Right cardiac atrium (tissue), 5 donors: ENCODE results near the gene EVC2. TPM values are rescaled to one million over a fixed set of nuclear protein-coding genes. Genes with fewer than 3 reads are reported as not detected.

Source experiments
- ATAC-seq, 2 donors: fragments of 200-7000 bp; cut with Tn5 transposase; one replicate each; pipeline versions ENCODE4 v1.8.0 to v1.9.1; 2020; ENCODE audit warnings: moderate library complexity in 2 of 2, mild to moderate bottlenecking in 1 of 2
- DNase-seq, 3 donors: peaks; one replicate each; pipeline ENCODE4 v3.0.0-alpha.2; 2020
- H3K27ac ChIP-seq: one replicate; pipeline ENCODE4 v1.5.1; 2013; ENCODE audit warnings: mild to moderate bottlenecking, low read length, control low read depth, moderate library complexity
- H3K27me3 ChIP-seq: one replicate; pipeline ENCODE4 v1.6.1; 2013; ENCODE audit not compliant: control insufficient read depth, insufficient read depth
- H3K4me1 ChIP-seq: one replicate; pipeline ENCODE4 v1.6.1; 2013; ENCODE audit warnings: low read length; ENCODE audit not compliant: control insufficient read depth, insufficient read depth
- H3K4me3 ChIP-seq: one replicate; pipeline ENCODE4 v1.5.1; 2013; ENCODE audit warnings: low read length, control low read depth
- H3K9me3 ChIP-seq: one replicate; pipeline ENCODE4 v1.6.1; 2013; ENCODE audit warnings: low read length; ENCODE audit not compliant: control insufficient read depth
- WGBS: extraction: QIAGEN DNeasy Blood & Tissue Kit; methylation state at CpG from one replicate; pipeline ENCODE4 v1.1.7; 2013; 5-methylcytosine and 5-hydroxymethylcytosine counted together
- intact Hi-C, 4 donors: fragments of 100-400 bp; cut with DNase I; formaldehyde crosslinking; loops; one replicate each; pipeline versions ENCODE4 v1.11.0 to v1.14.0; 2022 to 2023
- polyA plus RNA-seq: library from polyadenylated mRNA; stranded (reverse); fragments of 200-250 nt; gene quantifications from one replicate; pipeline ENCODE4 v1.2.3, GENCODE V29; 2013
- total RNA-seq, 4 donors: library from RNA; stranded (reverse); fragmentation: NEBNext Ultra II Directional; extraction: Animal tissue kit (Norgen Biotek cat#: 25700); gene quantifications; one replicate each; pipeline ENCODE4 v1.2.1, GENCODE V29; 2021
- donor health status: healthy with polysubstance abuse.
- donor health status: DM: no; HTN: yes; CAD: no.
- donor health status: DM: no; HTN: no; CAD: no.
- donor health status: DM: no; HTN: yes; CAD: no; lungs with severe emphysema.
- donor health status: DM: yes; HTN: yes; CAD: no.

EVC2 gene
- total and polyA plus RNA-seq, 5 donors, result 2.0 to 3.5 (median 3.0) TPM

DNA sequence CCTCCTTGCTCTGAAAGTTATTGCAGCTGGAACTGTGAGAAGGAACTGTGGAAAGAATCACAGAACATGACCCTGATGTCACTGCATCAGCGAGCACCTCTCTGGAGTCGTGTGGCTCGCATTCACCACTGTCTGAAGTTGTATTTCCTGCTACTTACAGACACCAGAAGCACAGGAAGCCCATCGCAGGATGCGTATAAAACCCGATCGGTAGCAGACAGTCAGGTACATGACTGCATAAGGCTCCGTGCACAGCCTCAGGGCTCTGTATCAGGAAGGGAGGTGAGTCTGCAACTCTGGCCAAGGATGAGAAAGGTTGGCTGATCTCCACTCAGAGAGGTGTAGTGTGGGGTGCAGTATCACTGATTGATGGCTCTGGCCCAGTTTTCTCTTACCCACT is 134.4 kb downstream of the EVC2 start:
- Histone ChIP-seq H3K4me1 (no peaks in the 10 kb centered on the region), H3K27ac (no peak overlapping the region), H3K27me3 (no peaks in the 10 kb centered on the region), H3K4me3 (no peak overlapping the region), H3K9me3 (no peaks in the 10 kb centered on the region)
- ATAC-seq (no peak), DNase-seq (no peak)
- WGBS, result 65% methylated on average over 8 of the region's 8 CpGs
- intact Hi-C loops, result no loop called here

DNA sequence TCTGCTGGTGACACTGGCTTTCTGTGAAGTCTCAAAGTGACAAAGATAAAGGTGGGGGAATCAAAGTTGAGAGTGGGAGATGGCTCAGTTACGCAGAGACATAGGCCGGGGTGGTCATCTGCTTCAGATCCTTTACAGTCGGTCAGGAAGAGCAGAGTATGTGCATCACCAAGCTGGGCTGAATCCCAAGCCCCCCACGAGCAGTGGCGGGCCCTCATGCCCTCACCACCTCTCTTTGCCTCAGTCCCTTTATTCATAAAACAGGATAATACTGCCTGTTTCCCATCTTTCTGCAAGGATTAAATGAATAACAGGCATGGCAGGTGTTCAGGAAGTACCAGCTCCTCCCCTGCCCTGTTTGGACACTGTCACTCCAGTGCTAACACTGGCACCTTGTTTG is 135.6 kb downstream of the EVC2 start:
- ATAC-seq (no peak), DNase-seq (no peak)
- Histone ChIP-seq H3K9me3 (no peaks in the 10 kb centered on the region), H3K4me3 (no peak overlapping the region), H3K27ac (no peak overlapping the region), H3K27me3 (no peaks in the 10 kb centered on the region), H3K4me1 (no peaks in the 10 kb centered on the region)
- 94% methylated on average over 5 of the region's 5 CpGs for WGBS
- intact Hi-C loops, result no loop called here

DNA sequence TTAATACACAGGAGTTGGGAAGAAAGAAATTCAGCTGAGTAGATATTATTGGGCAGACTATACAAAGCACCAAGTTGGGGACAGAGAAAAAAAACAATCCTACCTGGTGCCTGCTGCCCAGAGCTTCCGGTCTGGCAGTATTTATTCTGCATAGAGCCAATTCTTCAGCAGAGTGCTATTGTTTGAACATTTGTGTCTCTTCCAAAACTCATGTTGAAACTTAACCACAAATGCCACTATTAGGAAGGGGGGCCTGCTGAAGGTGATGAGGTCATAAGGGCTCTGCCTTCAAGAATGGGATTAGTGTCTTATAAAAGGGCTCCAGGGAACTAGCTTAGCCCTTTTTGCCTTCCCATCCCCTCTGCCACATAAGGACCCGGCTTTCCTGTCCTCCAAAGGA is 136.2 kb downstream of the EVC2 start:
- Histone ChIP-seq H3K27ac (no peak overlapping the region), H3K4me1 (no peaks in the 10 kb centered on the region), H3K27me3 (no peaks in the 10 kb centered on the region), H3K9me3 (no peaks in the 10 kb centered on the region), H3K4me3 (no peak overlapping the region)
- WGBS, result 85% methylated on average over 2 of the region's 2 CpGs
- DNase-seq, result no peak
- intact Hi-C loops, result no loop called here
- ATAC-seq, result no peak

DNA sequence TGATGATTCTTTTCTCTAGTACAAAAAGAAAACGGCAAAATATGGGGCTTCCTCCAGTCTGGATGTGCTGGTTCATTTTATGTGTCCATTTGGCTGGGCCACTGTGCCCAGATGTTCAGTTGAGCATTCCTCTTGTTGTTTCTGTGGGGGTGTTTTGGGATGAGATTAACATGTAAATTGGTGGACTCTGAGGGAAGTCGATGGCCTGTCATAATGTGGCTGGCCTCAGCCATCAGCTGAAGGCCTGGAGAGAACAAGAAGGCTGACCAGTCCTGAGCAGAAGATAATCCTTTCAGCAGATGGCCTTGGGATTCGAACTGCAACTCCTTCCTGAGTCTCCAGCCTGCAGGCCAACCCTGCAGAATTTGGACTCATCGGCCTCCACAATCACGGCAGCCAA is 136.7 kb downstream of the EVC2 start:
- Histone ChIP-seq H3K27ac (no peak overlapping the region), H3K4me1 (no peaks in the 10 kb centered on the region), H3K4me3 (no peak overlapping the region), H3K9me3 (no peaks in the 10 kb centered on the region), H3K27me3 (no peaks in the 10 kb centered on the region)
- ATAC-seq (no peak), DNase-seq (no peak)
- intact Hi-C loops, result no loop called here
- 83% methylated on average over 5 of the region's 5 CpGs for WGBS

DNA sequence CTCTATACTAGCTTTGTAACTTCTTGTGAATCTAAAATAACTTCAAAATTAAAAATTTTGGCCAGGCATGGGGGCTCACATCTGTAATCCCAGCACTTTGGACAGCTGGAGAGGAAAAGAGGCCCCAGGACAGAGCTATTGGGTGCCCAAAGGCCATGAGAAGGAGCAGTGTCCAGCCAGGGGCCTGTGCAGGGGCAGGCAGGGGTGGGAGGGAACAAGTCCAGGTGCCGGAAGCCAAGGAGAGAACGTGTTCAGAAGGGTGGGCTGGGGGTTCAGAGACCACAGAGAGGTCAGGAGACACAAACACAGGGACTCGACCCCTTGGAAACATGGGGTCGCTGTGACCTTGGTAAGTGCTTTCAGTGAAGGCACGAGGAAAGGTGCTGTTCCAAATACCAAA is 138.9 kb downstream of the EVC2 start:
- Histone ChIP-seq H3K27me3 (no peaks in the 10 kb centered on the region), H3K9me3 (no peaks in the 10 kb centered on the region), H3K27ac (no peak overlapping the region), H3K4me3 (no peak overlapping the region), H3K4me1 (no peaks in the 10 kb centered on the region)
- ATAC-seq (no peak), DNase-seq (no peak)
- 93% methylated on average over 5 of the region's 5 CpGs for WGBS
- intact Hi-C loops, result no loop called here

DNA sequence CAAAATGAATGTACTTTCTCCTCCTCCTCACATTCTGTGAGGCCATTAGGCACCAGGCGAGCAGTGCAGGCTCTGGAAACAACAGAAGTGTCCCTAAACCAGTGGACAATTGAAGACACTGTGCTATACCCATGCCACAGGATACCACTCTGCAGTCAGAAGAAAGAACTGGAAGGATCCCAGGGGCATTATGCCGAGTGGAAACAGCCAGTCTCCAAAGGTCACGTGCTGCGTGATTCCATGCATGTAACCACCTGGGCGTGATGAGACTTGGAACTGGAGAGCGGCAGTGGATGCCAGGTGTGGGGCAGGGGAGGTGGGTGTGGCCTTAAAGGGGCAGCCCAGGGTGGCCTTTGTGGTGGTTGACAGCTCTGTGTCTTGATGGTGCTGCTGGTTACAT is 139.4 kb downstream of the EVC2 start:
- DNase-seq (no peak), ATAC-seq (no peak)
- Histone ChIP-seq H3K4me1 (no peaks in the 10 kb centered on the region), H3K9me3 (no peaks in the 10 kb centered on the region), H3K27ac (no peak overlapping the region), H3K27me3 (no peaks in the 10 kb centered on the region), H3K4me3 (no peak overlapping the region)
- intact Hi-C loops, result no loop called here
- WGBS, result 89% methylated on average over 6 of the region's 6 CpGs

DNA sequence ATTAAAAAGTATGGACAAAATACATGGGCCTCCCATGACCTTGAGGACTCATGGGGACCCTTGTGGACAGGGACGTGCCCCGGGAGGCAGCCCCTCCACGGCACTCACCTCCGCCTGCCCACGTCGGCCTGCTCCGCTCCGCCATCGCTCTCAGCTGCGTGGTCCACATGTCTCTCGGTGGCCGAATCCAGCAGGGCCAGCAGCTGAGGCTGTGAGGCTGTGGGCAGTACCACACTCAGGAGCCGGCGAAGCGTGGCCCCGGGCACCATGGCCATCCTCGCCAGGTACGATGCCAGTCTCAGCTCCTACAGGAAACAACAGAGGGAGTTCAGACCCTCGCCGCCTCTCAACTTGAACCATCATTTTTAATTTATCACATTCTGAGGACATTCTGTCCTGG is 140.0 kb downstream of the EVC2 start:
- DNase-seq (no peak), ATAC-seq (no peak)
- H3K27me3 ChIP-seq, result no peaks in the 10 kb centered on the region
- no peak overlapping the region for H3K4me3 ChIP-seq
- intact Hi-C loops, result no loop called here
- WGBS, result 92% methylated on average over 20 of the region's 20 CpGs
- H3K27ac ChIP-seq, result no peak overlapping the region
- H3K4me1 ChIP-seq, result no peaks in the 10 kb centered on the region
- H3K9me3 ChIP-seq, result no peaks in the 10 kb centered on the region

DNA sequence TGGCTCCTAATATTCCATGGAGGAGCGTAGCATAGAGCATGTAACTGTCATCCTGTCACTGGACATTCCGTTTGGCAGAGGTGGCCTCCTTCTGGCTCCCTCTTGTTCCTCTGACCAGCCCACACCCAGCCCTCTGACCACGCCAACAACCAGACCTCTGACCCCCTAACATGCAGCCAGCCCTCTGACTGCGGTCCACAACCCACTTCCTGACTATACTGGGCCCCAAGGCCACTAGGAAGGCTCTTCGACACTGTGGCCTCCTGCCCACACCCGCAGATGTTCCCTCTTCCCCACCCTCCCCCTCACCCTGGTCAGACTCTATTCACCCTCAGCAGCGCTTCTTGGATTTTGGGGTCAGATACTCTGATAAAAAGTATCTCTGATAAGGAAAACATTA is 141.4 kb downstream of the EVC2 start:
- no peak for ATAC-seq

DNA sequence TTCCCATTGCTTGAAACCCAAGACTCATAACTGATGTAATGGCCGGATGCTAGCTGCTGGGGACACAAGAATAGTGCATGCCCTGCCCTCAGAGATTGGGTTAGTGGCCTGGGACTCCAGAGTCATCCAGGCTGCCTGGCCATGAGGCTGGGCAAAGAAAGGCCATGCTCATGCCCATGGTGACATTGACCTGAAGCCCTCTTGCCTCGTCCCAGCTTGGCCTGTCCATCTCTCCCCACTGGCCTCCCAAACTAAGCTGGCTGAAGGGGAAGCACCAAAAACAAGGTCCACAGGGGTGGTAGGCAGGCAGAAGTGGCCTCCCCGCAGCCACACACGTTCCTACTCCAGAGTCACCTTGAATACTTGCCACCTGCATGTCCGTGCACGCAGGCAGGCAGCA is 141.8 kb downstream of the EVC2 start:
- Histone ChIP-seq H3K4me3 (no peak overlapping the region), H3K27ac (no peak overlapping the region), H3K27me3 (no peaks in the 10 kb centered on the region), H3K9me3 (no peaks in the 10 kb centered on the region), H3K4me1 (no peaks in the 10 kb centered on the region)
- intact Hi-C loops, result no loop called here
- ATAC-seq (no peak), DNase-seq (no peak)
- WGBS, result 95% methylated on average over 6 of the region's 6 CpGs

More for the DNA sequence above, 141.4 kb downstream of the EVC2 start:
- H3K9me3 ChIP-seq, result no peaks in the 10 kb centered on the region
- DNase-seq, result no peak
- intact Hi-C loops, result no loop called here
- no peak overlapping the region for H3K27ac ChIP-seq
- no peak overlapping the region for H3K4me3 ChIP-seq
- 86% methylated on average over 7 of the region's 7 CpGs for WGBS
- no peaks in the 10 kb centered on the region for H3K4me1 ChIP-seq
- no peaks in the 10 kb centered on the region for H3K27me3 ChIP-seq

DNA sequence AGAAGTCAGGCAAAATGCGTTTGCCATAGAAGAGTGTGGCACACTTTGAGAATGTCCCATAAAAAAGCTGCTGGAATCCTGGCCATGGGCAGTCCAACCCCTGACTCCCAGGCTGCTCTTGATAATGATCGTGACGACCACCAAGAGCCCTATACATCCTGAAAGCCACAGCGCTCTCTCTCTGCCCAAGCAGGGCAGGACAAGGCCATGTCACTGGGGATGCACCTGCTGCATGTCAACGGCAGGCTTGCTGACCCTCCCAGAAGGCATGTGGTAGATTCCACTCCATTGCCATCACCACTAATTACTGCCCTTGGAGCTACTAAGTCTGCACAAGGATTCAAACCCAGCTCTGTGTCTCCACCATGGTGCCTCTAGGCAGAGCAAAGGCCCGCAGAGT is 144.5 kb downstream of the EVC2 start:
- ATAC-seq (no peak), DNase-seq (no peak)
- intact Hi-C loops, result no loop called here
- H3K4me3 ChIP-seq, result no peak overlapping the region
- 94% methylated on average over 6 of the region's 6 CpGs for WGBS
- H3K27ac ChIP-seq, result no peak overlapping the region
- no peaks in the 10 kb centered on the region for H3K4me1 ChIP-seq
- no peaks in the 10 kb centered on the region for H3K27me3 ChIP-seq
- no peaks in the 10 kb centered on the region for H3K9me3 ChIP-seq

DNA sequence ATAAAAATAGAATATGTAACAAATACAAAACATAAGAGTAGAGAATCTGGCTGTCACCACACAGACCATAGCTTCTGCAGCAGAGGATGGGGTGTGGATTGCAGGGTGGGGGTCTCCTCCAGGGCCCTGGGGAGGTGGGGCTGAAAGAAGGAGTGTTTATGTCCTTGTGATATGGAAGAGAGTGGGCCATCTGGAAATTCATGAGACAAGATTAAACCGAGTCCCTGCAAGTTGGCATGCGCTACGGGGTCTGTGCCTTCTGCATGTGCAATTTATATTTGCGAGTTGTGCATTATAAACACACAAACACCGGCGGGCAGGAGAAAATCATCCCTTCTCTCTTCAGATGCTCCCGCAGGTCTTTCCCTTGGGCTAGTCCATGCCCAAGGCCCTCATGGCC is 145.9 kb downstream of the EVC2 start:
- Histone ChIP-seq H3K4me1 (no peaks in the 10 kb centered on the region), H3K4me3 (no peak overlapping the region), H3K27me3 (no peaks in the 10 kb centered on the region), H3K9me3 (no peaks in the 10 kb centered on the region), H3K27ac (no peak overlapping the region)
- 92% methylated on average over 7 of the region's 7 CpGs for WGBS
- DNase-seq (no peak), ATAC-seq (no peak)
- intact Hi-C loops, result no loop called here

DNA sequence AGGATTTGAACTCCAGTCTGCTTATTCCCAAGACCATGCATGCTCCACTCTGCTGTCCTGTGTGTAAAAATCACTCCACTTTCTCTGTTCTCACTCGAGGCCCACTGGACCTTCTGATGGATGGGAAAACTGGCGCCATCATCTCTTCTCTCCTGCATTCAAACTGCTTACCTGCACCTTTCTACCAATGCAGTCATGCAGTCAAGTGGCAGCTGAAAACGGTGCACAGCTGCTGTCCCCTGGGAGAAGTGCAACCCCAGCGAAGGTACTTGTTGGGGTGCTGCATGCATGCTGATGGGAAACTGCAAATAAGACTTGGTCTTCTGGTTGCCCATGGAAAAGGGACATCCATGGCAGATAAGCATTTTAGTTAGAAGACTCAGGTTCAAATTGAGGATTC is 147.1 kb downstream of the EVC2 start:
- Histone ChIP-seq H3K27me3 (no peaks in the 10 kb centered on the region), H3K27ac (no peak overlapping the region), H3K4me1 (no peaks in the 10 kb centered on the region), H3K4me3 (no peak overlapping the region), H3K9me3 (no peaks in the 10 kb centered on the region)
- intact Hi-C loops, result no loop called here
- ATAC-seq (no peak), DNase-seq (no peak)
- WGBS, result 89% methylated on average over 4 of the region's 4 CpGs
